Breast epithelium (tissue), 4 donors: ENCODE data around the gene DNAJA3. TPM values are rescaled to one million over a fixed set of nuclear protein-coding genes. Genes with fewer than 3 reads are reported as not detected.

ENCODE experiments used
- DNase-seq, 2 donors: peaks; one replicate each; pipeline ENCODE4 v3.0.0-alpha.2; 2019; ENCODE audit warnings: low spot score in 2 of 2
- H3K27ac ChIP-seq, 2 donors: fragments of 200-600 bp; sonication (generic) in 1 of 2; one replicate each; pipeline ENCODE4 v1.5.1; 2016 to 2019; ENCODE audit warnings: mild to moderate bottlenecking in 1 of 2
- H3K27me3 ChIP-seq, 2 donors: fragments of 200-600 bp; sonication (generic) in 1 of 2; one replicate each; pipeline versions ENCODE4 v1.5.1 to v1.6.0; 2017 to 2019; ENCODE audit warnings: control low read depth in 1 of 2, mild to moderate bottlenecking in 1 of 2
- H3K36me3 ChIP-seq: fragments of 200-600 bp; one replicate; pipeline ENCODE4 v1.5.1; 2019
- H3K4me1 ChIP-seq, 2 donors: fragments of 200-600 bp; sonication (generic); one replicate each; pipeline ENCODE4 v1.5.1; 2016 to 2019; ENCODE audit warnings: control low read depth in 1 of 2
- H3K4me3 ChIP-seq, 3 donors: fragments of 200-600 bp; sonication (generic); 1 replicate in 2 of 3; 2 replicates in 1 of 3; pipeline ENCODE4 v1.5.1; 2016 to 2019; ENCODE audit warnings: mild to moderate bottlenecking in 3 of 3, moderate library complexity in 2 of 3
- H3K9me3 ChIP-seq, 2 donors: fragments of 200-600 bp; sonication (generic) in 1 of 2; one replicate each; pipeline ENCODE4 v1.5.1; 2016 to 2019; ENCODE audit warnings: control low read depth in 1 of 2
- POLR2A ChIP-seq: fragments of 450-650 bp; IDR thresholded peaks from one replicate; pipeline ENCODE4 v1.6.1; 2016; ENCODE audit warnings: antibody characterized with exemption, mild to moderate bottlenecking, moderate library complexity
- POLR2AphosphoS5 ChIP-seq, 3 donors: sonication (generic); formaldehyde crosslinking; IDR thresholded peaks; one replicate each; pipeline ENCODE4 v1.6.1; 2017; ENCODE audit warnings: antibody characterized with exemption in 3 of 3
- intact Hi-C: fragments of 100-400 bp; cut with DNase I; formaldehyde crosslinking; loops from one replicate; pipeline ENCODE4 v1.15.1; 2023; ENCODE audit warnings: low total_unique reads
- total RNA-seq, 3 donors: library from RNA; depleted of rRNA; stranded (reverse); fragments of >200 nt; gene quantifications; one replicate each; pipeline ENCODE4 v1.1.0, GENCODE V29; 2016
- TF ChIP-seq, protein P1 (sequence below), 3 donors: fragments of 450-650 bp; IDR thresholded peaks; one replicate each; pipeline ENCODE4 v1.5.1; 2016 to 2017; ENCODE audit warnings: antibody characterized with exemption in 3 of 3, mild to moderate bottlenecking in 3 of 3, moderate library complexity in 3 of 3

DNAJA3 gene
- total RNA-seq = 10 to 100 TPM; 32.6 to 54.2 (median 45.9) TPM

DNA sequence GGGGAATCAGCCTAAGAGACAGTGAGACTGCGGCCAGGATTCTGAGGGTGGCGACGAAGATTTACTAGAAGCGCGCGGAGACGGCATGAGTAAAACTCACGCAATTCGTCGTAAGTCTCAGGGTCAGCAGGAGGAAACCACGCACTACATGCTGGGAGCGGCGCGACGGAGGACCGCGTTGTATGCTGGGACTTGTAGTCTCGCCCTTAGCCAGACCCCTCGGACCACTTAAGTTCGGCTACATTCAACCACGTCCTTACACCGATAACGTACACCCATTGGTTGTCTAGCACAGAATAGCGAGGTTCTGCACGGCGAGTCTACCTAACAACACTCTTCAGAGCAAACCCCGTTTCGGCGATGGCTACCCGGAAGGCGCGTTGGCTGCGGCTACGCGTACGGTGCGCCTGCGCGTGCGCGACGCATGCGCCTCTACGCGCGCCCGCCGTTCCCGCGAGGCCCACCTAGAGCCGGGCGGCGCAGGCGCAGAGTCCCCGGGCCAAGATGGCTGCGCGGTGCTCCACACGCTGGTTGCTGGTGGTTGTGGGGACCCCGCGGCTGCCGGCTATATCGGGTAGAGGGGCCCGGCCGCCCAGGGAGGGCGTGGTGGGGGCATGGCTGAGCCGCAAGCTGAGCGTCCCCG is at the start of gene DNAJA3:
DNAJA3 (plus strand) TSS at position 491 of the 643 bp plus-strand sequence; CDS start at position 505, 14 bp downstream.
- no peak for TF ChIP-seq POLR2A
- peak; percentile 85 to 98 (median 97) for TF ChIP-seq POLR2AphosphoS5 (IDR thresholded peaks at IDR 0.05)
- intact Hi-C loops = no loop called here

GRCh38 chr16:4376126-4376892 is 49.4 kb upstream of the DNAJA3 start:
- TF ChIP-seq POLR2AphosphoS5 (IDR thresholded peaks at IDR 0.05) (peak in 2 of 3 donors; percentile 11 to 26), POLR2A (no peak)
- TF ChIP-seq, protein P1, sequence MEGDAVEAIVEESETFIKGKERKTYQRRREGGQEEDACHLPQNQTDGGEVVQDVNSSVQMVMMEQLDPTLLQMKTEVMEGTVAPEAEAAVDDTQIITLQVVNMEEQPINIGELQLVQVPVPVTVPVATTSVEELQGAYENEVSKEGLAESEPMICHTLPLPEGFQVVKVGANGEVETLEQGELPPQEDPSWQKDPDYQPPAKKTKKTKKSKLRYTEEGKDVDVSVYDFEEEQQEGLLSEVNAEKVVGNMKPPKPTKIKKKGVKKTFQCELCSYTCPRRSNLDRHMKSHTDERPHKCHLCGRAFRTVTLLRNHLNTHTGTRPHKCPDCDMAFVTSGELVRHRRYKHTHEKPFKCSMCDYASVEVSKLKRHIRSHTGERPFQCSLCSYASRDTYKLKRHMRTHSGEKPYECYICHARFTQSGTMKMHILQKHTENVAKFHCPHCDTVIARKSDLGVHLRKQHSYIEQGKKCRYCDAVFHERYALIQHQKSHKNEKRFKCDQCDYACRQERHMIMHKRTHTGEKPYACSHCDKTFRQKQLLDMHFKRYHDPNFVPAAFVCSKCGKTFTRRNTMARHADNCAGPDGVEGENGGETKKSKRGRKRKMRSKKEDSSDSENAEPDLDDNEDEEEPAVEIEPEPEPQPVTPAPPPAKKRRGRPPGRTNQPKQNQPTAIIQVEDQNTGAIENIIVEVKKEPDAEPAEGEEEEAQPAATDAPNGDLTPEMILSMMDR (IDR thresholded peaks at IDR 0.05) = no peak
- intact Hi-C loops = no loop called here
- Histone ChIP-seq H3K4me3 (peak overlapping the region; percentile 15 to 53 (median 17)), H3K9me3 (no peaks in the 10 kb centered on the region), H3K27me3 (no peaks in the 10 kb centered on the region), H3K4me1 (peaks cover 30 to 61% of the 10 kb centered on the region in 2 donors), H3K27ac (peak overlapping the region; percentile 91 to 97), H3K36me3 (no peaks in the 10 kb centered on the region)
- peak; percentile 47 to 71 for DNase-seq

More for the DNA sequence above, at the start of gene DNAJA3:
- Histone ChIP-seq H3K9me3 (no peaks in the 10 kb centered on the region), H3K27ac (peak within 1 kb of the TSS; percentile 94 to 99), H3K4me3 (peak within 1 kb of the TSS; percentile 90 to 99 (median 90)), H3K27me3 (no peaks in the 10 kb centered on the region), H3K4me1 (peaks cover 0 to 10% of the 10 kb centered on the region in 2 donors), H3K36me3 (no peaks in the 10 kb centered on the region)
- DNase-seq = peak; percentile 85 to 89

- Histone ChIP-seq H3K27ac (peak overlapping the region; percentile 91 to 97), H3K4me3 (peak overlapping the region; percentile 15 to 53 (median 17))
- intact Hi-C loops = no loop called here
Observed at GRCh38 chr16:4376893-4377572, 48.6 kb upstream of the DNAJA3 start.

DNA sequence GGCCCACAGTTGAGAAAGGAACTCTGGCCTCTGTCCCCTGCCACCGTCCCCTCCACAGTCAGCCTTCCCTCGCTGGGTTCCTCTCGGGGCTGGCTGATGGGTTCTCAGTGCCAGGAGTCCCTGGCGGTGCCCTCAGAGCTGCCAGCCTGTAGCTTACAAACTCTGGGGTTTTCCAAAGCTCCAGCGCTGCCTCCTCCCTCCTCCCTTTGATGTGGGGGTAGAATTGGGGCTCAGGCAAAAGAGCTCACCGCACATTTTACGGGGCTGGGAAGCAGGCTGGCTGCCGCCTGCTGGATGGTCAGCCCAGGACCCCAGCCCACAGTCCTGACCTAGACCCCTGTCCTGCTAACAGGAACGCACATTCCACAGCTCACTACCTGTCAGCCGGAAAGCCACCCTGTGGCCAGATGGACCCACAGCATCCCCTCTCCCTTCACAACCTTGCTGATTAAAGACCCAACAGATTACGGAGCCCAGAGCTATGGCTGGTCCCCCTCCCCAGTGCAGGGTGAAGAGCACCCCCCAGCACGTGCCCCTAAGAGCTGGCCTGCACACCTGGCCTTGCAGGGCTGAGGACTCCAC is 48.0 kb upstream of the DNAJA3 start:
- Histone ChIP-seq H3K9me3 (no peaks in the 10 kb centered on the region), H3K4me3 (peak overlapping the region in 1 of 3 donors; percentile 53), H3K27me3 (no peaks in the 10 kb centered on the region), H3K27ac (peak overlapping the region; percentile 91 to 97), H3K36me3 (peaks cover 4% of the 10 kb centered on the region), H3K4me1 (peaks cover 30 to 59% of the 10 kb centered on the region in 2 donors)
- intact Hi-C loops = no loop called here
- DNase-seq = no peak
- TF ChIP-seq POLR2A = no peak
- TF ChIP-seq, protein P1 (IDR thresholded peaks at IDR 0.05) = peak in 1 of 3 donors; percentile 6

More at GRCh38 chr16:4376893-4377572, 48.6 kb upstream of the DNAJA3 start:
- DNase-seq = no peak
- Histone ChIP-seq H3K9me3 (no peaks in the 10 kb centered on the region), H3K36me3 (peaks cover 2% of the 10 kb centered on the region), H3K27me3 (no peaks in the 10 kb centered on the region), H3K4me1 (peaks cover 30 to 59% of the 10 kb centered on the region in 2 donors)
- TF ChIP-seq POLR2AphosphoS5 (IDR thresholded peaks at IDR 0.05) (no peak), POLR2A (no peak)
- TF ChIP-seq, protein P1 (IDR thresholded peaks at IDR 0.05) = no peak

DNA sequence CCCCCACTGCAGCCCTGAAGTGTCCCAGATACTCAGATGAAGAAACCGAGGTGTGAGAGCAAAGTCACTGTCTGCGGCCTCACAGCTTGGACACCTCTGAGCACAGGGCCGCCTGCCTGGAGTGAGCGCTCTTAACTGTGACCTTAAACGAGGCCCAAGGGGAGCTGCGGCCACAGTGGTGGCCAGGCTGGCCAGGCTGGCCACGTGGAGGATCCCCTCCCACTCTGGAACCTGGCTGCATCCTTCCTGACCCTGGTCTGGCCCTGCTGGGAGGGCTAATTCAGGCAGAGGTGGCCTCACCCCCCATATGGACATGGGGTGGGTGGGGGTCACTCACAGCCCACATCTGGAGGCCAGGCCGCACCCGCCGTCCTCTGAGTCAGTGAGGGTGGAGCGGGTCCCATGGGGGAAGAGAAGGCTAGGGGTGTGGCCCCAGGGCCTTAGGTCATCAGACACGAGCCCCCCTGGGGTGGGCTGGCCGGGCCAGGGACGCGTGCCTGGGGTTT is 47.5 kb upstream of the DNAJA3 start:
- peak overlapping the region; percentile 91 to 97 for H3K27ac ChIP-seq
- no peak overlapping the region for H3K4me3 ChIP-seq
- peaks cover 25 to 56% of the 10 kb centered on the region in 2 donors for H3K4me1 ChIP-seq
- DNase-seq = no peak
- no peaks in the 10 kb centered on the region for H3K9me3 ChIP-seq
- TF ChIP-seq, protein P1 (IDR thresholded peaks at IDR 0.05) = no peak
- TF ChIP-seq POLR2AphosphoS5 (IDR thresholded peaks at IDR 0.05) = peak in 2 of 3 donors; percentile 42 to 80
- no peak for TF ChIP-seq POLR2A
- intact Hi-C loops = no loop called here
- H3K36me3 ChIP-seq = peaks cover 4% of the 10 kb centered on the region
- H3K27me3 ChIP-seq = no peaks in the 10 kb centered on the region
